ENCODE measurements around the gene CENPT.

DNA sequence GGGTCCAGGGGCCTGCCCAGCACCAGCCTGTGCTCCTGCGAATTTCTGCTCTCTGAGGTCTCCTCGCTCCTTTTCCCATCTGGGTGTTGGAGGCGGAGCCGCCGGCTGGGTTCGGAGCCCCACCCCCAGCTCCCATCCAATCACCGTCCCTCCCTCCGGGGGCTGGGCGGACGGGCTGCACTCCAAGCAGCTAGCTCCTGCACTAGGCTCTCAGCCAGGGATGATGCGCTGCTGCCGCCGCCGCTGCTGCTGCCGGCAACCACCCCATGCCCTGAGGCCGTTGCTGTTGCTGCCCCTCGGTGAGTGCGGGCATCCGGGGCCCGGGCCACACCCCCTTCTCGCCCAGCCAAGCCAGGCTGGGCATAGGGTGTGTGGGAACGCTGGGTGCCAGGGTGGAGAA is 37.2 kb upstream of the CENPT start, which contains the start of gene NRN1L:
- TF ChIP-seq, protein P1, sequence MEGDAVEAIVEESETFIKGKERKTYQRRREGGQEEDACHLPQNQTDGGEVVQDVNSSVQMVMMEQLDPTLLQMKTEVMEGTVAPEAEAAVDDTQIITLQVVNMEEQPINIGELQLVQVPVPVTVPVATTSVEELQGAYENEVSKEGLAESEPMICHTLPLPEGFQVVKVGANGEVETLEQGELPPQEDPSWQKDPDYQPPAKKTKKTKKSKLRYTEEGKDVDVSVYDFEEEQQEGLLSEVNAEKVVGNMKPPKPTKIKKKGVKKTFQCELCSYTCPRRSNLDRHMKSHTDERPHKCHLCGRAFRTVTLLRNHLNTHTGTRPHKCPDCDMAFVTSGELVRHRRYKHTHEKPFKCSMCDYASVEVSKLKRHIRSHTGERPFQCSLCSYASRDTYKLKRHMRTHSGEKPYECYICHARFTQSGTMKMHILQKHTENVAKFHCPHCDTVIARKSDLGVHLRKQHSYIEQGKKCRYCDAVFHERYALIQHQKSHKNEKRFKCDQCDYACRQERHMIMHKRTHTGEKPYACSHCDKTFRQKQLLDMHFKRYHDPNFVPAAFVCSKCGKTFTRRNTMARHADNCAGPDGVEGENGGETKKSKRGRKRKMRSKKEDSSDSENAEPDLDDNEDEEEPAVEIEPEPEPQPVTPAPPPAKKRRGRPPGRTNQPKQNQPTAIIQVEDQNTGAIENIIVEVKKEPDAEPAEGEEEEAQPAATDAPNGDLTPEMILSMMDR (IDR thresholded peaks at IDR 0.05): no peak
- TF ChIP-seq POLR2A (IDR thresholded peaks at IDR 0.05): no peak

All from thyroid gland (tissue), 4 donors.